ENCODE data around the gene MCTP1.

- TF ChIP-seq CTCF (IDR thresholded peaks at IDR 0.05; ENCODE audit: low read depth, low read length): peak; percentile 46
- TF ChIP-seq EZH2phosphoT487 (IDR thresholded peaks at IDR 0.05; ENCODE audit: low read depth): no peak
These were observed 500.1 kb downstream of the MCTP1 start for GRCh38 chr5:94784536-94785505.

Data from OCI-LY3 (cell line).